ENCODE data around the gene BCAS4. TPM values are rescaled to one million over a fixed set of nuclear protein-coding genes. Genes with fewer than 3 reads are reported as not detected.

Gene BCAS4
- total RNA-seq, result 15.8 and 19.6 TPM in 2 replicates

DNA sequence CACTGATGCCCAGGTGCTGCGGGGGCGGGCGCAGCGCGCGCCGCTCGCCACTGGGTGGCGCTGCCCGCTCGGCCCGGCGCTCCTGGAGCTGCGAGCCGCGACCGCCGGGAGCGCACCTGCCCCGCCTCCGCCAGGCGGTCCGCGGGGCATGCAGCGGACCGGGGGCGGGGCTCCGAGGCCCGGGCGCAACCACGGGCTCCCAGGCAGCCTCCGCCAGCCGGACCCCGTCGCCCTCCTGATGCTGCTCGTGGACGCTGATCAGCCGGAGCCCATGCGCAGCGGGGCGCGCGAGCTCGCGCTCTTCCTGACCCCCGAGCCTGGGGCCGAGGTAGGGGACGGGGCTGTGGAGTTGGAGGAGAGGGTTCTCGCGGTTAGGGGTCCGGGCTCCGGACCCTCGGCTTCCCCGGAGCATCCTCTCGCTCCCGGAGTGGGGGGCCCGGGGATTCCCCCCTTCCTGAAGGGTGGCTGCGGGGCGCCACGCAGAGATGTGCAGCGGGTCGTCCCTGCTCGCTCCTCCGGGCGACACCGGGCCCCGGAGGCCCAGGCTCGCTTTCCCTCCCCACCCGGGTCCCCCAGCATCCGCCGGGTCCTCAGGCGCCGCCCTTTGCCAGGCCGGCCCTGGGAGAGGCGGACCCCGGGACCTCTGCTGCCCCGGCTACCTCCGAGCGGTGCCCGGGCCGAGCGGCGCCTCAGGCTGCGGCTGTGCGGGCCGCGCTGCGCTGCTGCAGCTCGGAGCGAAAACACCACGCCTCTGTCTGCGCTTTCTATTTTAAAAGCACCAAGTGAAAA lies at the start of gene BCAS4:
BCAS4 (plus strand) TSS at position 216 of the 789 bp plus-strand sequence; CDS start at position 239, 23 bp downstream.

Other genes with a start within 250 kb of the BCAS4 start
- 5.4 and 13.2 TPM in 2 replicates for gene RIPOR3, start 103.5 kb upstream of the BCAS4 start, total RNA-seq
- 0.96 and 1.7 TPM in 2 replicates for gene PARD6B, start 63.5 kb upstream of the BCAS4 start, total RNA-seq
- gene ADNP, start 136.4 kb downstream of the BCAS4 start, total RNA-seq, result 16.5 and 18.0 TPM in 2 replicates
- gene DPM1, start 163.5 kb downstream of the BCAS4 start, total RNA-seq, result 88.5 and 89.0 TPM in 2 replicates
- 7.9 and 10.7 TPM in 2 replicates for gene MOCS3, start 163.8 kb downstream of the BCAS4 start, total RNA-seq
- 5.4 and 13.5 TPM in 2 replicates for gene KCNG1, start 228.0 kb downstream of the BCAS4 start, total RNA-seq

Data from regular cardiac myocyte (primary cell).